ENCODE measurements around the gene ZDHHC9. TPM values are rescaled to one million over a fixed set of nuclear protein-coding genes. Genes with fewer than 3 reads are reported as not detected.
"Not testable (repeated sequence)": the region's sequence is repeated elsewhere in the genome, so short reads cannot be mapped to it uniquely, and the experiment has no call there.

Gene ZDHHC9
- total RNA-seq: 22.6 and 23.4 TPM in 2 replicates

GRCh38 chrX:129843459-129844306 is at the start of gene ZDHHC9:
Gene ZDHHC9, minus strand, starts transcription at chrX:129843886. Its CDS starts 1,941 bp downstream, at chrX:129841945.
- peak; percentile 62 for DNase-seq (ENCODE audit: low read depth)

- no peak for DNase-seq (ENCODE audit: low read depth)
These were observed 33.7 kb upstream of the ZDHHC9 start for GRCh38 chrX:129877401-129877800.

GRCh38 chrX:129876771-129877305 is 33.2 kb upstream of the ZDHHC9 start:
- peak; percentile 87 for DNase-seq (ENCODE audit: low read depth)

- DNase-seq (ENCODE audit: low read depth): peak; percentile 81
These were observed 32.0 kb upstream of the ZDHHC9 start for GRCh38 chrX:129875669-129876068.

- DNase-seq (ENCODE audit: low read depth): no peak
These were observed 28.8 kb upstream of the ZDHHC9 start for GRCh38 chrX:129872524-129872923.

GRCh38 chrX:129866321-129866720 is 22.6 kb upstream of the ZDHHC9 start:
- DNase-seq (ENCODE audit: low read depth): not testable (repeated sequence)

GRCh38 chrX:129859134-129859533 is 15.4 kb upstream of the ZDHHC9 start:
- DNase-seq (ENCODE audit: low read depth): not testable (repeated sequence)

GRCh38 chrX:129851825-129852224 is 8.1 kb upstream of the ZDHHC9 start:
- DNase-seq (ENCODE audit: low read depth): not testable (repeated sequence)

- DNase-seq (ENCODE audit: low read depth): no peak
These were observed 3.0 kb upstream of the ZDHHC9 start for GRCh38 chrX:129846716-129847115.

- no peak for DNase-seq (ENCODE audit: low read depth)
These were observed 2.0 kb upstream of the ZDHHC9 start for GRCh38 chrX:129845616-129846190.

GRCh38 chrX:129843209-129843458 is 552 bp downstream of the ZDHHC9 start:
- no peak for DNase-seq (ENCODE audit: low read depth)

GRCh38 chrX:129842510-129843208 is 1.0 kb downstream of the ZDHHC9 start:
- DNase-seq (ENCODE audit: low read depth): peak; percentile 79

GRCh38 chrX:129840344-129840743 is 3.3 kb downstream of the ZDHHC9 start:
- DNase-seq (ENCODE audit: low read depth): no peak

GRCh38 chrX:129836827-129837226 is 6.9 kb downstream of the ZDHHC9 start:
- no peak for DNase-seq (ENCODE audit: low read depth)

- peak; percentile 21 for DNase-seq (ENCODE audit: low read depth)
These were observed 10.3 kb downstream of the ZDHHC9 start for GRCh38 chrX:129833153-129833990.

GRCh38 chrX:129831091-129831885 is 12.4 kb downstream of the ZDHHC9 start:
- DNase-seq (ENCODE audit: low read depth): no peak

GRCh38 chrX:129830494-129830893 is 13.2 kb downstream of the ZDHHC9 start:
- DNase-seq (ENCODE audit: low read depth): no peak

- no peak for DNase-seq (ENCODE audit: low read depth)
These were observed 17.8 kb downstream of the ZDHHC9 start for GRCh38 chrX:129825746-129826505.

- DNase-seq (ENCODE audit: low read depth): no peak
These were observed 19.1 kb downstream of the ZDHHC9 start for GRCh38 chrX:129824620-129825019.

GRCh38 chrX:129823522-129823921 is 20.2 kb downstream of the ZDHHC9 start:
- DNase-seq (ENCODE audit: low read depth): no peak

Measured in renal cortical epithelial cell (primary cell).